ENCODE results near the gene SRD5A3. TPM values are rescaled to one million over a fixed set of nuclear protein-coding genes. Genes with fewer than 3 reads are reported as not detected.
"Not testable (repeated sequence)": the region's sequence is repeated elsewhere in the genome, so short reads cannot be mapped to it uniquely, and the experiment has no call there.

The SRD5A3 gene
- total RNA-seq, 1 donor: 13.0 TPM

DNA sequence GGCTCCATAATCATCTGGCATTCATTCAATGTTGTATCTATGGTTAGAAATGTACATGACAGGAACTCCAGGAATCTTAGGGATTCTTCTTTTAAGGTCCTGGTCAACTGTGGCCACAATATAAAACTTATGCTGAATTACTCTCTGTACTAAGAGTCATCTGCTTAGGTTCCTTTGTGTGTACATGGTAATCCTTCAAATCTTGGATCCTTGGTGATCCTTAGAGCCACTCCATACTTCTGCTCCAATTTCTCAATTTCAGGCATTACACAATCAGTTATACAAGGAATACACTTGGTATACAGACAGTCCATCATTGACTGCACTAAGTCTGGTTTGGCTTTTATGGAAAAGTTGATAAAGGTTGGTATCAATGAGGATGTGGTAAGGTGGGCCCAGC is 5.8 kb downstream of the SRD5A3 start:
- no peaks in the 10 kb centered on the region for H3K27me3 ChIP-seq (ENCODE audit: insufficient read depth, low read length)
- no peak overlapping the region for H3K27ac ChIP-seq (ENCODE audit: low read depth, low read length)
- H3K79me2 ChIP-seq (ENCODE audit: insufficient read depth, low read length): peaks cover 4% of the 10 kb centered on the region
- no peak for DNase-seq (ENCODE audit: insufficient read length, low spot score, missing footprints)
- H2AFZ ChIP-seq (ENCODE audit: low read length): no peak overlapping the region
- no peaks in the 10 kb centered on the region for H3K36me3 ChIP-seq (ENCODE audit: insufficient read depth, low read length)
- TF ChIP-seq, protein P1, sequence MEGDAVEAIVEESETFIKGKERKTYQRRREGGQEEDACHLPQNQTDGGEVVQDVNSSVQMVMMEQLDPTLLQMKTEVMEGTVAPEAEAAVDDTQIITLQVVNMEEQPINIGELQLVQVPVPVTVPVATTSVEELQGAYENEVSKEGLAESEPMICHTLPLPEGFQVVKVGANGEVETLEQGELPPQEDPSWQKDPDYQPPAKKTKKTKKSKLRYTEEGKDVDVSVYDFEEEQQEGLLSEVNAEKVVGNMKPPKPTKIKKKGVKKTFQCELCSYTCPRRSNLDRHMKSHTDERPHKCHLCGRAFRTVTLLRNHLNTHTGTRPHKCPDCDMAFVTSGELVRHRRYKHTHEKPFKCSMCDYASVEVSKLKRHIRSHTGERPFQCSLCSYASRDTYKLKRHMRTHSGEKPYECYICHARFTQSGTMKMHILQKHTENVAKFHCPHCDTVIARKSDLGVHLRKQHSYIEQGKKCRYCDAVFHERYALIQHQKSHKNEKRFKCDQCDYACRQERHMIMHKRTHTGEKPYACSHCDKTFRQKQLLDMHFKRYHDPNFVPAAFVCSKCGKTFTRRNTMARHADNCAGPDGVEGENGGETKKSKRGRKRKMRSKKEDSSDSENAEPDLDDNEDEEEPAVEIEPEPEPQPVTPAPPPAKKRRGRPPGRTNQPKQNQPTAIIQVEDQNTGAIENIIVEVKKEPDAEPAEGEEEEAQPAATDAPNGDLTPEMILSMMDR (IDR thresholded peaks at IDR 0.05; ENCODE audit: extremely low read depth, low read depth, low read length): no peak
- peaks cover 23% of the 10 kb centered on the region for H3K4me1 ChIP-seq (ENCODE audit: insufficient read depth, low read length)
- H3K4me3 ChIP-seq (ENCODE audit: insufficient read depth, low read length): no peak overlapping the region
- H3K4me2 ChIP-seq (ENCODE audit: insufficient read depth, low read length): no peak overlapping the region
- no peaks in the 10 kb centered on the region for H4K20me1 ChIP-seq (ENCODE audit: insufficient read depth, low read length)
- H3K9me3 ChIP-seq (ENCODE audit: low read depth, low read length): no peaks in the 10 kb centered on the region

DNA sequence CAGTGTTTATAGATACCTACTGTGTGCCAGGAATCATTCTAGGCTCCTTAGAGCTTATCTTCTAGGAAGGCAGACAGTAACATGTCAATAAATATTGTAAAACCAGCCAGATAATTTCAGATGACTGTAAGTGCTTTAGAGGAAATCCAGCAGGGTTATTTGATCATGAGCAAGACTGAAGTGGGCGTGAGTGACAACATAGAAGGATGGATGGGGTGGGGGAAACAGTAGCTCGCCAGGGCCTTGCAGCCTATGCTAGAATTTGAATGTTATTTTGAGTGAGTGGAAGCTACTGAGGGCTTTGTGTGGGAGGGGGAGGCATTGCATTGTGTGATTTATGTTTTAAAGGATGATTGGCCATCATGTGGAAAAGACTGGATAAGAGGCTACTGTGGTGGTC is 6.7 kb downstream of the SRD5A3 start:
- TF ChIP-seq, protein P1 (IDR thresholded peaks at IDR 0.05; ENCODE audit: extremely low read depth, low read depth, low read length): no peak
- DNase-seq (ENCODE audit: insufficient read length, low spot score, missing footprints): no peak
- Histone ChIP-seq H2AFZ (ENCODE audit: low read length) (no peak overlapping the region), H3K4me3 (ENCODE audit: insufficient read depth, low read length) (no peak overlapping the region), H3K79me2 (ENCODE audit: insufficient read depth, low read length) (peaks cover 4% of the 10 kb centered on the region), H3K9me3 (ENCODE audit: low read depth, low read length) (no peaks in the 10 kb centered on the region), H3K27ac (ENCODE audit: low read depth, low read length) (no peak overlapping the region), H4K20me1 (ENCODE audit: insufficient read depth, low read length) (no peaks in the 10 kb centered on the region), H3K27me3 (ENCODE audit: insufficient read depth, low read length) (no peaks in the 10 kb centered on the region), H3K4me2 (ENCODE audit: insufficient read depth, low read length) (no peak overlapping the region), H3K36me3 (ENCODE audit: insufficient read depth, low read length) (no peaks in the 10 kb centered on the region), H3K4me1 (ENCODE audit: insufficient read depth, low read length) (peaks cover 15% of the 10 kb centered on the region)

DNA sequence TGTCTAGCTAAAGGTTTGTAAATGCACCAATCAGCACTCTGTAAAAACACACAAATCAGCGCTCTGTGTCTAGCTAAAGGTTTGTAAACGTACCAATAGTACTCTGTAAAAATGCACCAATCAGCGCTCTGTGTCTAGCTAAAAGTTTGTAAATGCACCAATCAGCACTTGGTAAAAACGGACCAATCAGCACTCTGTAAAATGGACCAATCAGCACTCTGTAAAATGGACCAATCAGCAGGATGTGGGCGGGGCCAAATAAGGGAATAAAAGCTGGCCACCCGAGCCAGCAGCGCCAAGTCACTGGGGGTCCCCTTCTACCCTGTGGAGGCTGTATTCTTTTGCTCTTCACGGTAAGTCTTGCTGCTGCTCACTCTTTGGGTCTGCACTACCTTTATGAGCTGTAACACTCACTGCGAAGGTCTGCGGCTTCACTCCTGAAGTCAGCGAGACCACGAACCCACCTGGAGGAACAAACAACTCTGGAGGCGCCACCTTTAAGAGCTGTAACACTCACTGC is 7.2 kb downstream of the SRD5A3 start:
- H4K20me1 ChIP-seq (ENCODE audit: insufficient read depth, low read length); H3K9me3 ChIP-seq (ENCODE audit: low read depth, low read length); H3K4me2 ChIP-seq (ENCODE audit: insufficient read depth, low read length); DNase-seq (ENCODE audit: insufficient read length, low spot score, missing footprints); H3K4me3 ChIP-seq (ENCODE audit: insufficient read depth, low read length); H3K27ac ChIP-seq (ENCODE audit: low read depth, low read length); H2AFZ ChIP-seq (ENCODE audit: low read length); H3K36me3 ChIP-seq (ENCODE audit: insufficient read depth, low read length); H3K79me2 ChIP-seq (ENCODE audit: insufficient read depth, low read length); H3K27me3 ChIP-seq (ENCODE audit: insufficient read depth, low read length): not testable (repeated sequence)
- peaks cover 16% of the 10 kb centered on the region for H3K4me1 ChIP-seq (ENCODE audit: insufficient read depth, low read length)

DNA sequence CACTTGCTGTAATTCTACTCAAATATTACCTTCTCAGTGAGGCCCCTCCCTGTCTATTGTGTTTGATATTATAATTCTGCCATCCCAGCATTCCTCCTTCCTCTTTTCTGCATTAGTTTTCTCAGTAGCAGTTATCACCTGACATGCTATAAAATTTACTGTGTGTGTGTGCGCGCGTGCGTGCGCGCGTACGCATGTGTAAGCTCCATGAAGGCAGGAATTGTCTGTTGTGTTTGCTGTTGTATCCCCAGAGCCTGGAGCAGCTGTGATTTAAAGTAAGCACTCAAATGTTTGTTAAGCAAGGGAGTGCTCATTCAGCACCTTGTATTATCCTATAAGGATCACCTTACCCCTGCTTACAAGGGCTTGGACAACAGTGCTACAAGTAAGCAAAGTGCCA is 8.6 kb downstream of the SRD5A3 start:
- H3K4me3 ChIP-seq (ENCODE audit: insufficient read depth, low read length): no peak overlapping the region
- H3K4me2 ChIP-seq (ENCODE audit: insufficient read depth, low read length): no peak overlapping the region
- H3K9me3 ChIP-seq (ENCODE audit: low read depth, low read length): no peaks in the 10 kb centered on the region
- no peaks in the 10 kb centered on the region for H3K36me3 ChIP-seq (ENCODE audit: insufficient read depth, low read length)
- no peak overlapping the region for H3K27ac ChIP-seq (ENCODE audit: low read depth, low read length)
- no peak overlapping the region for H2AFZ ChIP-seq (ENCODE audit: low read length)
- no peak for DNase-seq (ENCODE audit: insufficient read length, low spot score, missing footprints)
- H3K79me2 ChIP-seq (ENCODE audit: insufficient read depth, low read length): no peaks in the 10 kb centered on the region
- no peaks in the 10 kb centered on the region for H4K20me1 ChIP-seq (ENCODE audit: insufficient read depth, low read length)
- TF ChIP-seq, protein P1 (IDR thresholded peaks at IDR 0.05; ENCODE audit: extremely low read depth, low read depth, low read length): no peak
- peaks cover 23% of the 10 kb centered on the region for H3K4me1 ChIP-seq (ENCODE audit: insufficient read depth, low read length)
- no peaks in the 10 kb centered on the region for H3K27me3 ChIP-seq (ENCODE audit: insufficient read depth, low read length)

Data from osteoblast (primary cell).